HL-60 (cell line): ENCODE data around the gene XKR8.
A peak's percentile ranks its signal among the peaks of the same experiment; 100 is the strongest.

Experiments used
- DNase-seq, 2 experiments: peaks; one replicate each; pipeline ENCODE4 v3.0.0-alpha.2; 2010 to 2020; ENCODE audit warnings: low read depth in 1 of 2, low spot score in 1 of 2
- H3K27ac ChIP-seq: fragments of 250-450 bp; sonication (Bioruptor Pico); replicated peaks from 2 replicates; pipeline ENCODE4 v1.5.1; 2020; ENCODE audit warnings: mild to moderate bottlenecking, moderate library complexity
- H3K27me3 ChIP-seq: fragments of 250-450 bp; sonication (Bioruptor Pico); 2 replicates; pipeline ENCODE4 v1.5.1; 2021; ENCODE audit warnings: mild to moderate bottlenecking, moderate library complexity; ENCODE audit not compliant: insufficient read depth, poor library complexity, severe bottlenecking
- H3K4me3 ChIP-seq: replicated peaks from 2 replicates; pipeline ENCODE4 v1.5.1; 2011; ENCODE audit warnings: mild to moderate bottlenecking, control low read depth, low read length; ENCODE audit not compliant: insufficient read depth
- CTCF ChIP-seq: IDR thresholded peaks from one replicate; pipeline ENCODE4 v1.5.1; 2011; ENCODE audit warnings: low read length, control low read depth, inconsistent platforms; ENCODE audit not compliant: insufficient read depth
- GABPA ChIP-seq: IDR thresholded peaks from 2 replicates; pipeline ENCODE4 v1.6.1; 2012; ENCODE audit warnings: low read depth
- POLR2AphosphoS5 ChIP-seq: IDR thresholded peaks from 2 replicates; pipeline ENCODE4 v1.6.1; 2012; ENCODE audit warnings: low read depth
- REST ChIP-seq: IDR thresholded peaks from 2 replicates; pipeline ENCODE4 v1.6.1; 2012; ENCODE audit warnings: low read depth; ENCODE audit not compliant: insufficient replicate concordance
- SPI1 ChIP-seq: IDR thresholded peaks from 2 replicates; pipeline ENCODE4 v1.6.1; 2012; ENCODE audit warnings: low read depth, mild to moderate bottlenecking, borderline replicate concordance
- long read RNA-seq: library from polyadenylated mRNA; unstranded; transcript quantifications from one replicate; pipeline ENCODE4 v2.0.0, GENCODE V29; 2020

Gene XKR8
- long read RNA-seq, partial matches to known transcripts = 0 of 2 reads
- long read RNA-seq, other reads (novel, unspliced or antisense) = 2 of 2 reads

- TF ChIP-seq REST (no peak), GABPA (no peak), CTCF (no peak), POLR2AphosphoS5 (no peak), SPI1 (no peak)
- H3K27ac ChIP-seq = peak within 1 kb of the TSS; percentile 10; the same call in 1 of the 2 replicates
- DNase-seq = peak; percentile 59 to 82
- H3K4me3 ChIP-seq = peak within 1 kb of the TSS; percentile 56
- H3K27me3 ChIP-seq = no peaks in the 10 kb centered on the region
These were observed at the start of gene XKR8 for GRCh38 chr1:27959792-27960603. TSS of gene XKR8 (plus strand) at chr1:27959973. CDS start at chr1:27960070, 97 bp downstream.

GRCh38 chr1:27912429-27912828, 47.3 kb upstream of the XKR8 start:
- no peaks in the 10 kb centered on the region for H3K27me3 ChIP-seq
- no peak for DNase-seq
- TF ChIP-seq SPI1 (no peak), GABPA (no peak), CTCF (no peak), REST (no peak), POLR2AphosphoS5 (no peak)
- no peak overlapping the region for H3K4me3 ChIP-seq
- H3K27ac ChIP-seq = no peak overlapping the region

GRCh38 chr1:27915082-27915575, 44.6 kb upstream of the XKR8 start:
- no peak for DNase-seq
- H3K27me3 ChIP-seq = no peaks in the 10 kb centered on the region
- peak overlapping the region; percentile 92 for H3K27ac ChIP-seq
- TF ChIP-seq CTCF = no peak
- TF ChIP-seq GABPA = no peak
- no peak for TF ChIP-seq REST
- TF ChIP-seq SPI1 = no peak
- no peak for TF ChIP-seq POLR2AphosphoS5
- no peak overlapping the region for H3K4me3 ChIP-seq
